Measurements from ENCODE around the gene EGFL6. TPM values are rescaled to one million over a fixed set of nuclear protein-coding genes. Genes with fewer than 3 reads are reported as not detected.

EGFL6 gene
- polyA plus RNA-seq, 1 donor from 2014 or later = 0.36 TPM

DNA sequence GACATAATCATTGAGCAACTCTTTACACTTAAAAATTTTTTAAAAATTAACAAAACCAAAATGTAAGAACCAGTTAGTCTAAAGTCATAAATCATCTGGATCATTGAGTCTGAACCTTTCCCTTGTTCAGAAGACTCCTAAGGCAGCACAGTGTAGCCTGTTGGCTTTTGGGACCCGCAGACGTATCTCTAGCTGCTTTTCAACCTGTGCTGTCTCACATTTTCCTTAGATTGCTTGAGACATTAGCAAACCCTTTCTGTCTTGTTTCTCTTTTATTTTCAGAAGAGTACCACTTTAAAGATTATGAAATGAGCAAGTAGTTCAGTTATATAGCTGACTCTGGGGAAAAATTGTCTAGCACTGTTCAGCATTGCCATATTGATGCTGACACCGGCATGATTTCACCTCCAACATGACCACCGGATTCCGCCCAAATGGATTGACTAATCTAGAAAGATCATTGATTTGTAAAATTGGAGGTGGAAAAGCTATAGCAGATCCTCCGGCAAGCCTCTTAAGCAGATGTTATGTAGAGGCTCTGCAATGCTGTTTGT is 92.4 kb downstream of the EGFL6 start:
- no peaks in the 10 kb centered on the region for H3F3A ChIP-seq (ENCODE audit: insufficient read depth, low read length, poor library complexity, severe bottlenecking)
- H3K79me2 ChIP-seq (replicated peaks; ENCODE audit: insufficient read depth, low read length) = no peaks in the 10 kb centered on the region
- no peaks in the 10 kb centered on the region for H3K36me3 ChIP-seq (ENCODE audit: insufficient read depth, low read length)
- no peaks in the 10 kb centered on the region for H3K9me2 ChIP-seq (ENCODE audit: insufficient read depth, low read length)
- H3K9ac ChIP-seq (ENCODE audit: low read length) = no peak overlapping the region
- no peaks in the 10 kb centered on the region for H3K27me3 ChIP-seq (ENCODE audit: insufficient read depth, low read depth, low read length)
- no peaks in the 10 kb centered on the region for H4K20me1 ChIP-seq (ENCODE audit: insufficient read depth)
- H3K4me3 ChIP-seq (ENCODE audit: low read length) = no peak overlapping the region
- H3K27ac ChIP-seq (ENCODE audit: low read length) = no peak overlapping the region
- H3K9me3 ChIP-seq (ENCODE audit: low read length) = no peaks in the 10 kb centered on the region
- no peak for TF ChIP-seq POLR2AphosphoS5 (IDR thresholded peaks at IDR 0.05)
- no peak for TF ChIP-seq EZH2 (IDR thresholded peaks at IDR 0.05; ENCODE audit: borderline replicate concordance, insufficient read depth, low read length, poor library complexity, severe bottlenecking)
- TF ChIP-seq EP300 (conservative IDR thresholded peaks at IDR 0.05; ENCODE audit: poor library complexity, severe bottlenecking) = no peak
- TF ChIP-seq, protein P1, sequence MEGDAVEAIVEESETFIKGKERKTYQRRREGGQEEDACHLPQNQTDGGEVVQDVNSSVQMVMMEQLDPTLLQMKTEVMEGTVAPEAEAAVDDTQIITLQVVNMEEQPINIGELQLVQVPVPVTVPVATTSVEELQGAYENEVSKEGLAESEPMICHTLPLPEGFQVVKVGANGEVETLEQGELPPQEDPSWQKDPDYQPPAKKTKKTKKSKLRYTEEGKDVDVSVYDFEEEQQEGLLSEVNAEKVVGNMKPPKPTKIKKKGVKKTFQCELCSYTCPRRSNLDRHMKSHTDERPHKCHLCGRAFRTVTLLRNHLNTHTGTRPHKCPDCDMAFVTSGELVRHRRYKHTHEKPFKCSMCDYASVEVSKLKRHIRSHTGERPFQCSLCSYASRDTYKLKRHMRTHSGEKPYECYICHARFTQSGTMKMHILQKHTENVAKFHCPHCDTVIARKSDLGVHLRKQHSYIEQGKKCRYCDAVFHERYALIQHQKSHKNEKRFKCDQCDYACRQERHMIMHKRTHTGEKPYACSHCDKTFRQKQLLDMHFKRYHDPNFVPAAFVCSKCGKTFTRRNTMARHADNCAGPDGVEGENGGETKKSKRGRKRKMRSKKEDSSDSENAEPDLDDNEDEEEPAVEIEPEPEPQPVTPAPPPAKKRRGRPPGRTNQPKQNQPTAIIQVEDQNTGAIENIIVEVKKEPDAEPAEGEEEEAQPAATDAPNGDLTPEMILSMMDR (IDR thresholded peaks at IDR 0.05; ENCODE audit: poor library complexity, severe bottlenecking) = no peak
- TF ChIP-seq SMC3 (conservative IDR thresholded peaks at IDR 0.05; ENCODE audit: poor library complexity) = no peak
- no peak for TF ChIP-seq TAF1 (IDR thresholded peaks at IDR 0.05; ENCODE audit: low read depth)
- TF ChIP-seq MXI1 (conservative IDR thresholded peaks at IDR 0.05; ENCODE audit: poor library complexity, severe bottlenecking) = no peak
- no peak for TF ChIP-seq REST (IDR thresholded peaks at IDR 0.05; ENCODE audit: borderline replicate concordance)
- no peak for TF ChIP-seq RAD21 (conservative IDR thresholded peaks at IDR 0.05)
- no peak overlapping the region for H3K4me2 ChIP-seq (ENCODE audit: low read length)
- no peak overlapping the region for H2AFZ ChIP-seq (ENCODE audit: low read depth, low read length)

GRCh38 chrX:13662355-13662791 is 93.0 kb downstream of the EGFL6 start:
- Histone ChIP-seq H3K4me3 (ENCODE audit: low read length) (no peak overlapping the region), H3K36me3 (ENCODE audit: insufficient read depth, low read length) (no peaks in the 10 kb centered on the region), H4K20me1 (ENCODE audit: insufficient read depth) (no peaks in the 10 kb centered on the region), H3K9me3 (ENCODE audit: low read length) (no peaks in the 10 kb centered on the region), H3K9ac (ENCODE audit: low read length) (no peak overlapping the region), H3K27ac (ENCODE audit: low read length) (no peak overlapping the region), H3K4me2 (ENCODE audit: low read length) (no peak overlapping the region), H3K27me3 (ENCODE audit: insufficient read depth, low read depth, low read length) (no peaks in the 10 kb centered on the region), H3F3A (ENCODE audit: insufficient read depth, low read length, poor library complexity, severe bottlenecking) (no peaks in the 10 kb centered on the region), H3K79me2 (replicated peaks; ENCODE audit: insufficient read depth, low read length) (no peaks in the 10 kb centered on the region), H3K9me2 (ENCODE audit: insufficient read depth, low read length) (no peaks in the 10 kb centered on the region), H2AFZ (ENCODE audit: low read depth, low read length) (no peak overlapping the region)
- TF ChIP-seq EP300 (conservative IDR thresholded peaks at IDR 0.05; ENCODE audit: poor library complexity, severe bottlenecking) = no peak
- no peak for TF ChIP-seq POLR2AphosphoS5 (IDR thresholded peaks at IDR 0.05)
- TF ChIP-seq RAD21 (conservative IDR thresholded peaks at IDR 0.05) = no peak
- TF ChIP-seq, protein P1 (IDR thresholded peaks at IDR 0.05; ENCODE audit: poor library complexity, severe bottlenecking) = no peak
- TF ChIP-seq SMC3 (conservative IDR thresholded peaks at IDR 0.05; ENCODE audit: poor library complexity) = no peak
- TF ChIP-seq MXI1 (conservative IDR thresholded peaks at IDR 0.05; ENCODE audit: poor library complexity, severe bottlenecking) = no peak
- TF ChIP-seq REST (IDR thresholded peaks at IDR 0.05; ENCODE audit: borderline replicate concordance) = no peak
- TF ChIP-seq EZH2 (IDR thresholded peaks at IDR 0.05; ENCODE audit: borderline replicate concordance, insufficient read depth, low read length, poor library complexity, severe bottlenecking) = no peak
- TF ChIP-seq TAF1 (IDR thresholded peaks at IDR 0.05; ENCODE audit: low read depth) = no peak
